IMR-90 (cell line): Measurements from ENCODE around the gene RAVER2. TPM values are rescaled to one million over a fixed set of nuclear protein-coding genes. Genes with fewer than 3 reads are reported as not detected.

Experiments used
- ATAC-seq: fragments of 200-7000 bp; cut with Tn5 transposase; 2 replicates; pipeline ENCODE4 v1.9.1; 2020; ENCODE audit warnings: low read depth, mild to moderate bottlenecking, moderate library complexity
- BruUV-seq: library from RNA; stranded (reverse); fragments of 400-500 nt; replicated peaks from 2 replicates; lab custom pipeline; 2021; lab: Mats Ljungman, UMichigan
- CTCF ChIA-PET: fragments of 300-600 bp; formaldehyde crosslinking; extraction: SDS; loops from one replicate; lab custom pipeline; 2021; ENCODE audit warnings: antibody characterized with exemption; lab: Yijun Ruan, JAX
- POLR2A ChIA-PET: fragments of 300-600 bp; sonication (Branson Sonifier 250); formaldehyde crosslinking; loops from one replicate; lab custom pipeline; 2022; ENCODE audit warnings: antibody characterized with exemption; ENCODE audit not compliant: unreplicated experiment; lab: Charles Lee
- DNase-seq: peaks from one replicate; pipeline ENCODE4 v3.0.0; 2013
- H2AFZ ChIP-seq: replicated peaks from 2 replicates; pipeline ENCODE3; 2013; ENCODE audit warnings: low read length, mild to moderate bottlenecking; ENCODE audit not compliant: poor library complexity
- H2AK5ac ChIP-seq: 2 replicates; pipeline ENCODE4 v1.6.1; 2013; ENCODE audit warnings: low read depth, low read length, inconsistent platforms
- H2AK9ac ChIP-seq: replicated peaks from 2 replicates; pipeline ENCODE3; 2013; ENCODE audit warnings: mild to moderate bottlenecking, low read depth, low read length, moderate library complexity; ENCODE audit not compliant: poor library complexity
- H2BK120ac ChIP-seq: 2 replicates; pipeline ENCODE4 v1.6.1; 2013; ENCODE audit warnings: low read depth, low read length, inconsistent platforms
- H2BK15ac ChIP-seq: 3 replicates; pipeline ENCODE4 v1.6.1; 2013; ENCODE audit warnings: low read depth, low read length, inconsistent platforms
- H2BK20ac ChIP-seq: 2 replicates; pipeline ENCODE4 v1.6.1; 2013; ENCODE audit warnings: low read depth, mild to moderate bottlenecking, inconsistent platforms, low read length, moderate library complexity
- H2BK5ac ChIP-seq: 2 replicates; pipeline ENCODE4 v1.6.1; 2013; ENCODE audit warnings: mild to moderate bottlenecking, low read depth, low read length, inconsistent platforms; ENCODE audit not compliant: poor library complexity, severe bottlenecking
- H3K14ac ChIP-seq: replicated peaks from 2 replicates; pipeline ENCODE4 v1.6.1; 2013; ENCODE audit warnings: low read depth, low read length, inconsistent platforms
- H3K18ac ChIP-seq: 2 replicates; pipeline ENCODE4 v1.6.1; 2013; ENCODE audit warnings: low read depth, low read length, control low read depth
- H3K23ac ChIP-seq: 2 replicates; pipeline ENCODE4 v1.6.1; 2013; ENCODE audit warnings: low read depth, low read length, inconsistent platforms
- H3K27ac ChIP-seq: 2 replicates; pipeline ENCODE4 v1.5.1; 2013; ENCODE audit warnings: mild to moderate bottlenecking, control low read depth, low read length; ENCODE audit not compliant: insufficient read depth
- H3K27me3 ChIP-seq: 2 replicates; pipeline ENCODE4 v1.6.1; 2013; ENCODE audit warnings: low read length; ENCODE audit not compliant: control insufficient read depth, insufficient read depth
- H3K36me3 ChIP-seq: 2 replicates; pipeline ENCODE4 v1.6.1; 2013; ENCODE audit warnings: low read length, mixed read lengths; ENCODE audit not compliant: control insufficient read depth, insufficient read depth
- H3K4ac ChIP-seq: 2 replicates; pipeline ENCODE4 v1.6.1; 2013; ENCODE audit warnings: low read depth, low read length, inconsistent platforms
- H3K4me1 ChIP-seq: 2 replicates; pipeline ENCODE4 v1.6.1; 2013; ENCODE audit warnings: low read length, mixed read lengths; ENCODE audit not compliant: control insufficient read depth, insufficient read depth
- H3K4me2 ChIP-seq: 2 replicates; pipeline ENCODE4 v1.6.1; 2013; ENCODE audit warnings: low read depth, mild to moderate bottlenecking, control low read depth, low read length, moderate library complexity
- H3K4me3 ChIP-seq: 2 replicates; pipeline ENCODE4 v1.5.1; 2013; ENCODE audit warnings: low read depth, mild to moderate bottlenecking, control low read depth, low read length, moderate library complexity; ENCODE audit not compliant: insufficient read depth
- H3K56ac ChIP-seq: 2 replicates; pipeline ENCODE4 v1.6.1; 2013; ENCODE audit warnings: low read length, inconsistent platforms; ENCODE audit not compliant: insufficient read depth; ENCODE audit errors: extremely low read depth
- H3K79me1 ChIP-seq, 2 experiments: 2 replicates each; pipeline ENCODE4 v1.6.1; 2013; ENCODE audit warnings: low read length in 2 of 2, inconsistent platforms in 1 of 2, low read depth in 1 of 2
- H3K9ac ChIP-seq: 2 replicates; pipeline ENCODE4 v1.6.1; 2013; ENCODE audit warnings: low read depth, low read length, control low read depth
- H3K9me1 ChIP-seq: 2 replicates; pipeline ENCODE4 v1.6.1; 2013; ENCODE audit warnings: low read length, inconsistent platforms; ENCODE audit not compliant: insufficient read depth
- H3K9me3 ChIP-seq: 2 replicates; pipeline ENCODE4 v1.6.1; 2013; ENCODE audit warnings: low read length; ENCODE audit not compliant: control insufficient read depth, insufficient read depth
- H4K20me1 ChIP-seq: 2 replicates; pipeline ENCODE4 v1.6.1; 2013; ENCODE audit warnings: low read length, inconsistent platforms; ENCODE audit not compliant: insufficient read depth
- H4K5ac ChIP-seq: 2 replicates; pipeline ENCODE4 v1.6.1; 2013; ENCODE audit warnings: mild to moderate bottlenecking, low read depth, low read length, control low read depth
- H4K8ac ChIP-seq, 2 experiments: 2 replicates each; pipeline ENCODE4 v1.6.1; 2013; ENCODE audit warnings: low read depth in 2 of 2, low read length in 2 of 2, control low read depth in 1 of 2, inconsistent platforms in 1 of 2
- H4K91ac ChIP-seq: 2 replicates; pipeline ENCODE4 v1.6.1; 2013; ENCODE audit warnings: low read depth, low read length, inconsistent platforms; ENCODE audit not compliant: insufficient read depth
- BHLHE40 ChIP-seq: fragments of 150-350 bp; IDR thresholded peaks from 2 replicates; pipeline ENCODE4 v1.6.1; 2016; ENCODE audit warnings: mild to moderate bottlenecking, low read depth, low read length
- CEBPB ChIP-seq: IDR thresholded peaks from 2 replicates; pipeline ENCODE4 v1.6.1; 2012; ENCODE audit warnings: low read depth, low read length, improper control_type of control experiment
- CHD1 ChIP-seq: IDR thresholded peaks from 2 replicates; pipeline ENCODE4 v1.6.1; 2012; ENCODE audit warnings: low read depth, low read length, improper control_type of control experiment
- CTCF ChIP-seq: conservative IDR thresholded peaks from 2 replicates; pipeline ENCODE4 v1.5.1; 2012; ENCODE audit warnings: mild to moderate bottlenecking, low read depth, low read length, improper control_type of control experiment
- ELK1 ChIP-seq: fragments of 150-350 bp; IDR thresholded peaks from 2 replicates; pipeline ENCODE4 v1.6.1; 2016; ENCODE audit warnings: low read depth, mild to moderate bottlenecking, low read length, moderate library complexity, borderline replicate concordance
- FOS ChIP-seq: fragments of 150-350 bp; IDR thresholded peaks from 2 replicates; pipeline ENCODE4 v1.6.1; 2016; ENCODE audit warnings: low read depth, low read length
- MAFK ChIP-seq: IDR thresholded peaks from 2 replicates; pipeline ENCODE4 v1.6.1; 2012; ENCODE audit warnings: low read depth, low read length, improper control_type of control experiment
- MAZ ChIP-seq: IDR thresholded peaks from 2 replicates; pipeline ENCODE4 v1.6.1; 2012; ENCODE audit warnings: low read depth, mild to moderate bottlenecking, low read length, improper control_type of control experiment, moderate library complexity, borderline replicate concordance
- MXI1 ChIP-seq: IDR thresholded peaks from 2 replicates; pipeline ENCODE4 v1.6.1; 2012; ENCODE audit warnings: low read depth, mild to moderate bottlenecking, low read length, moderate library complexity, borderline replicate concordance
- NFE2L2 ChIP-seq: fragments of 150-350 bp; IDR thresholded peaks from 2 replicates; pipeline ENCODE4 v1.6.1; 2016; ENCODE audit warnings: low read depth, mild to moderate bottlenecking, low read length
- POLR2A ChIP-seq: IDR thresholded peaks from 2 replicates; pipeline ENCODE4 v1.6.1; 2012; ENCODE audit warnings: mild to moderate bottlenecking, low read depth, low read length
- RAD21 ChIP-seq: IDR thresholded peaks from 2 replicates; pipeline ENCODE4 v1.6.1; 2012; ENCODE audit warnings: low read length, improper control_type of control experiment
- RCOR1 ChIP-seq: IDR thresholded peaks from 2 replicates; pipeline ENCODE4 v1.6.1; 2012; ENCODE audit warnings: mild to moderate bottlenecking, low read length, improper control_type of control experiment; ENCODE audit not compliant: insufficient replicate concordance
- RFX5 ChIP-seq: IDR thresholded peaks from 2 replicates; pipeline ENCODE4 v1.8.0; 2012; ENCODE audit warnings: low read depth, mild to moderate bottlenecking, low read length, moderate library complexity
- SMC3 ChIP-seq: fragments of 150-350 bp; IDR thresholded peaks from 2 replicates; pipeline ENCODE4 v1.6.1; 2016; ENCODE audit warnings: low read depth, mild to moderate bottlenecking, antibody characterized with exemption, low read length, moderate library complexity
- USF2 ChIP-seq: fragments of 150-350 bp; IDR thresholded peaks from 2 replicates; pipeline ENCODE4 v1.6.1; 2017; ENCODE audit warnings: mild to moderate bottlenecking, antibody characterized with exemption, low read length, low read depth
- WGBS, 2 experiments: methylation state at CpG; one replicate each; pipeline versions ENCODE4 v1.1.5 to v1.1.7; 2013; ENCODE audit warnings: missing lambda C conversion rate in 2 of 2; ENCODE audit not compliant: insufficient read length in 1 of 2; ENCODE audit errors: extremely low coverage in 2 of 2; 5-methylcytosine and 5-hydroxymethylcytosine counted together
- dilution Hi-C: fragments of 300-500 bp; cut with HindIII; formaldehyde crosslinking; loops from one replicate; pipeline ENCODE4 v1.14.3; 2018; ENCODE audit warnings: low sequenced_read_pairs; ENCODE audit not compliant: unreplicated experiment
- in situ Hi-C: fragments of 300-500 bp; cut with MboI; formaldehyde crosslinking; loops from 3 replicates; pipeline ENCODE4 v1.14.3; 2019; ENCODE audit warnings: low sequenced_read_pairs, inconsistent platforms, mixed read lengths
- intact Hi-C: fragments of 100-400 bp; cut with micrococcal nuclease; formaldehyde crosslinking; loops from 2 replicates; pipeline ENCODE4 v1.10.0; 2022
- polyA plus RNA-seq, 3 experiments: library from polyadenylated mRNA; depleted of rRNA; stranded (reverse); fragments of >200 nt; gene quantifications; 2 replicates each; pipeline ENCODE4 v1.2.3, GENCODE V29; 2012; ENCODE audit warnings: low replicate concordance in 1 of 3
- total RNA-seq: library from RNA; depleted of rRNA; stranded (reverse); fragments of >200 nt; gene quantifications from 2 replicates; pipeline ENCODE4 v1.2.3, GENCODE V29; 2012

Gene RAVER2
- total and polyA plus RNA-seq, 2 of the 4 experiments (the other 2 are of a cell fraction) = 3.7 to 6.1 TPM

GRCh38 chr1:64696879-64697278 is 48.0 kb upstream of the RAVER2 start:
- no peaks in the 10 kb centered on the region for H3K9me1 ChIP-seq
- H3K36me3 ChIP-seq = no peaks in the 10 kb centered on the region
- no peak overlapping the region for H4K5ac ChIP-seq
- no peak overlapping the region for H2AK5ac ChIP-seq
- no peak overlapping the region for H2AFZ ChIP-seq
- H4K91ac ChIP-seq = no peak overlapping the region
- TF ChIP-seq RAD21 (no peak), CHD1 (no peak), MAFK (no peak), FOS (no peak), POLR2A (no peak), MXI1 (no peak), SMC3 (no peak), CEBPB (no peak), USF2 (no peak), MAZ (no peak), RCOR1 (no peak), BHLHE40 (no peak), RFX5 (no peak), ELK1 (no peak), NFE2L2 (no peak), CTCF (no peak)
- H3K18ac ChIP-seq = no peak overlapping the region
- no peak overlapping the region for H3K4ac ChIP-seq
- no peak overlapping the region for H3K4me3 ChIP-seq
- no peak overlapping the region for H3K14ac ChIP-seq
- no peak overlapping the region for H3K56ac ChIP-seq
- DNase-seq (no peak), ATAC-seq (no peak)
- peaks cover 3% of the 10 kb centered on the region; the same call in 1 of the 2 replicates for H3K4me1 ChIP-seq
- H2BK120ac ChIP-seq = no peak overlapping the region
- intact Hi-C loops (no loop called here), in situ Hi-C loops (loop anchor here (10.0 kb wide), 1 partner anchor 128 kb away; no protein-coding TSS in a partner anchor), dilution Hi-C loops (no loop called here)
- H4K8ac ChIP-seq = no peak overlapping the region
- CTCF ChIA-PET = no interaction called here
- H2BK20ac ChIP-seq = no peak overlapping the region
- no peak overlapping the region for H2AK9ac ChIP-seq
- H3K27me3 ChIP-seq = no peaks in the 10 kb centered on the region
- no peak overlapping the region for H3K4me2 ChIP-seq
- BruUV-seq = no TSS peak
- no peaks in the 10 kb centered on the region for H3K9me3 ChIP-seq
- no peaks in the 10 kb centered on the region for H4K20me1 ChIP-seq
- no peak overlapping the region for H3K9ac ChIP-seq
- no CpG with 5 or more reads among the region's 3 CpGs for WGBS, 2 experiments
- H2BK15ac ChIP-seq = no peak overlapping the region
- H3K27ac ChIP-seq = no peak overlapping the region
- POLR2A ChIA-PET = no interaction called here
- H3K23ac ChIP-seq = no peak overlapping the region
- H2BK5ac ChIP-seq = no peak overlapping the region
- no peaks in the 10 kb centered on the region for H3K79me1 ChIP-seq
